ENCODE results near the gene ARMH3. TPM values are rescaled to one million over a fixed set of nuclear protein-coding genes. Genes with fewer than 3 reads are reported as not detected.

ARMH3 gene
- polyA plus RNA-seq, 1 experiment = 18.5 TPM

- no peaks in the 10 kb centered on the region for H3K27me3 ChIP-seq (ENCODE audit: control insufficient read depth, insufficient read depth, low read length)
- CTCF ChIA-PET = interaction anchor here (0.6 to 4.2 kb wide), 4 partner anchors 18 to 255 kb away, joined by 3 to 32 read pairs (median 3); no protein-coding TSS in a partner anchor
- no peaks in the 10 kb centered on the region for H3K36me3 ChIP-seq (ENCODE audit: control insufficient read depth, insufficient read depth, low read length)
- TF ChIP-seq, protein P1, sequence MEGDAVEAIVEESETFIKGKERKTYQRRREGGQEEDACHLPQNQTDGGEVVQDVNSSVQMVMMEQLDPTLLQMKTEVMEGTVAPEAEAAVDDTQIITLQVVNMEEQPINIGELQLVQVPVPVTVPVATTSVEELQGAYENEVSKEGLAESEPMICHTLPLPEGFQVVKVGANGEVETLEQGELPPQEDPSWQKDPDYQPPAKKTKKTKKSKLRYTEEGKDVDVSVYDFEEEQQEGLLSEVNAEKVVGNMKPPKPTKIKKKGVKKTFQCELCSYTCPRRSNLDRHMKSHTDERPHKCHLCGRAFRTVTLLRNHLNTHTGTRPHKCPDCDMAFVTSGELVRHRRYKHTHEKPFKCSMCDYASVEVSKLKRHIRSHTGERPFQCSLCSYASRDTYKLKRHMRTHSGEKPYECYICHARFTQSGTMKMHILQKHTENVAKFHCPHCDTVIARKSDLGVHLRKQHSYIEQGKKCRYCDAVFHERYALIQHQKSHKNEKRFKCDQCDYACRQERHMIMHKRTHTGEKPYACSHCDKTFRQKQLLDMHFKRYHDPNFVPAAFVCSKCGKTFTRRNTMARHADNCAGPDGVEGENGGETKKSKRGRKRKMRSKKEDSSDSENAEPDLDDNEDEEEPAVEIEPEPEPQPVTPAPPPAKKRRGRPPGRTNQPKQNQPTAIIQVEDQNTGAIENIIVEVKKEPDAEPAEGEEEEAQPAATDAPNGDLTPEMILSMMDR (IDR thresholded peaks at IDR 0.05; ENCODE audit: insufficient read depth, low read depth, low read length) = no peak
- H3K4me3 ChIP-seq (ENCODE audit: low read depth, low read length) = no peak overlapping the region
- DNase-seq (ENCODE audit: low read depth) = no peak
- POLR2A ChIA-PET = no interaction called here
Observed at GRCh38 chr10:101857802-101858476, 198.0 kb downstream of the ARMH3 start.

- DNase-seq (ENCODE audit: low read depth) = no peak
- ChIA-PET CTCF (interaction anchor here (0.6 to 4.2 kb wide), 4 partner anchors 9 to 113 kb away, joined by 3 to 32 read pairs (median 4); no protein-coding TSS in a partner anchor), POLR2A (no interaction called here)
- TF ChIP-seq, protein P1 (IDR thresholded peaks at IDR 0.05; ENCODE audit: insufficient read depth, low read depth, low read length) = no peak
- no peak overlapping the region for H3K4me3 ChIP-seq (ENCODE audit: low read depth, low read length)
- no peaks in the 10 kb centered on the region for H3K27me3 ChIP-seq (ENCODE audit: control insufficient read depth, insufficient read depth, low read length)
- H3K36me3 ChIP-seq (ENCODE audit: control insufficient read depth, insufficient read depth, low read length) = no peaks in the 10 kb centered on the region; the same call in 1 of the 2 replicates
Observed at GRCh38 chr10:101856626-101857025, 199.3 kb downstream of the ARMH3 start.

DNA sequence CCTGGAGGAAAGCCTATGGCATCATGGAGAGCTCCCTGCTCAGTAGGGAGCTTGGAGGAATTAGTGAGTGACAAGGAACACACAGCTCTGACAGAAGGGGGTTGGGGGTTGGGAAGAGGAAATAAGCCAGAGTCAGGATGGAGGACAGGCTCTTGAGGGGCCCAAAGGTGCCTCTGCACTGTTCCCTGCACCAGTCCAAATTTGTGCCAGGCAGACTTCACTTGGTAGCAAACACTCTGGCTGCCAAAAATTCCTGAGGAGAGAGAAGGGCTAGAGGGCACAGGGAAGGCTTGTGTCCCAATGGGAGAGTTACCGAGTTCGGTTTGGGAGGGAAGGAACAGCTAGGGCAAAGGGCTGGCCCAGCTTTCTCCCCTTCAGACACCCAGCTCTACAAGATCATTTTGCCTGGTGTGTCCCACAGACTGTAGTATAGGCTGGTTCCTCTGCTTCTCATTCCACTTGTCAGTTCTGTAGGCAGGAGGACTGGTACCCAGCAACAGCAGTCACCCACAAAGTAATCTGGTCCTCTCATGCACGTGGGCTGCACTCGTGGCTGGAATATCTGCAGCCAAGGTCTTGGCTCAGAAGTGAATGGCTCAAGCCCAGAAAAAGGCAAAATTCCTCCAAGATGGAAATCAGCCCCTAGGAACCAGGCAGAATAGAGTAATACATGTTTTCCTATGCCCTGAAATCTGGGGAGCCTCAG, 204.4 kb downstream of the ARMH3 start:
- Histone ChIP-seq H3K36me3 (ENCODE audit: control insufficient read depth, insufficient read depth, low read length) (peaks cover 3% of the 10 kb centered on the region; the same call in 1 of the 2 replicates), H3K27me3 (ENCODE audit: control insufficient read depth, insufficient read depth, low read length) (no peaks in the 10 kb centered on the region), H3K4me3 (ENCODE audit: low read depth, low read length) (no peak overlapping the region)
- DNase-seq (ENCODE audit: low read depth) = no peak
- TF ChIP-seq, protein P1 (IDR thresholded peaks at IDR 0.05; ENCODE audit: insufficient read depth, low read depth, low read length) = no peak
- ChIA-PET POLR2A (no interaction called here), CTCF (interaction anchor here (0.7 to 2.4 kb wide), 5 partner anchors 10 to 159 kb away, joined by 3 to 20 read pairs (median 3); no protein-coding TSS in a partner anchor)

DNA sequence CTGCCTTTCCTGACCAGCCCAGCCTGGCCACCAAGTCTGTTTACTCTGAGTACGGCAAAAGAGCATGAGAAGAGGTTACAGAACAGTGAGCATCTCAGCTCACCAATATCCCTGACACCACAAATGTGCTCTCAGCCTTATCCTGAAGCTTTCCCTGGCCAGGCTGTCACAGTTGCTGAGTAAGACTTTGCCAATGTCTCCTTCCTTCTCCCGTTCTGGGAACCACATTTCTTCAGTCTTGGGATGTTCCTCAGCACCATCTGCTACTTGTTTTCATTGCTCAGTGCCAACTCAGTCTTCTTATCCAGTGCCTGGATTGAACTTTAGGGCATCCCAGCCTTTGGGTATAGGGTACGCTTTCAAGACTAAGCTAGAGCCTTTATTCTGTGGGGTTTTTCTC, 205.2 kb downstream of the ARMH3 start:
- no peak for DNase-seq (ENCODE audit: low read depth)
- CTCF ChIA-PET = interaction anchor here (1.2 to 2.4 kb wide), 3 partner anchors 9 to 39 kb away, joined by 3 to 20 read pairs (median 5); no protein-coding TSS in a partner anchor
- peaks cover 3% of the 10 kb centered on the region; the same call in 1 of the 2 replicates for H3K36me3 ChIP-seq (ENCODE audit: control insufficient read depth, insufficient read depth, low read length)
- POLR2A ChIA-PET = no interaction called here
- H3K27me3 ChIP-seq (ENCODE audit: control insufficient read depth, insufficient read depth, low read length) = no peaks in the 10 kb centered on the region
- H3K4me3 ChIP-seq (ENCODE audit: low read depth, low read length) = no peak overlapping the region
- TF ChIP-seq, protein P1 (IDR thresholded peaks at IDR 0.05; ENCODE audit: insufficient read depth, low read depth, low read length) = no peak

GRCh38 chr10:101848894-101849351, 207.1 kb downstream of the ARMH3 start:
- ChIA-PET CTCF (interaction anchor here (0.6 to 3.4 kb wide), 6 partner anchors 9 to 799 kb away, joined by 3 to 15 read pairs (median 3); no protein-coding TSS in a partner anchor), POLR2A (no interaction called here)
- H3K27me3 ChIP-seq (ENCODE audit: control insufficient read depth, insufficient read depth, low read length) = no peaks in the 10 kb centered on the region
- no peak overlapping the region for H3K4me3 ChIP-seq (ENCODE audit: low read depth, low read length)
- TF ChIP-seq, protein P1 (IDR thresholded peaks at IDR 0.05; ENCODE audit: insufficient read depth, low read depth, low read length) = no peak
- DNase-seq (ENCODE audit: low read depth) = no peak
- H3K36me3 ChIP-seq (ENCODE audit: control insufficient read depth, insufficient read depth, low read length) = peaks cover 3% of the 10 kb centered on the region; the same call in 1 of the 2 replicates

All from BJ (cell line).